Prostate gland (tissue), 2 donors: ENCODE results near the gene CSMD2. TPM values are rescaled to one million over a fixed set of nuclear protein-coding genes. Genes with fewer than 3 reads are reported as not detected.

Source experiments
- DNase-seq: peaks from one replicate; pipeline ENCODE4 v3.0.0-alpha.2; 2019; ENCODE audit warnings: low spot score
- H3K27ac ChIP-seq, 2 donors: fragments of 200-600 bp; sonication (generic); 2 replicates each; pipeline ENCODE4 v1.5.1; 2017 to 2019
- H3K27me3 ChIP-seq: fragments of 200-600 bp; sonication (generic); replicated peaks from 2 replicates; pipeline ENCODE4 v1.5.1; 2019; ENCODE audit not compliant: insufficient read depth
- H3K36me3 ChIP-seq, 2 donors: fragments of 200-600 bp; sonication (generic); 1 replicate in 1 of 2; 2 replicates in 1 of 2; pipeline versions ENCODE4 v1.5.1 to v1.8.1; 2017 to 2019
- H3K4me1 ChIP-seq: fragments of 200-600 bp; sonication (generic); replicated peaks from 2 replicates; pipeline ENCODE4 v1.5.1; 2019
- H3K4me3 ChIP-seq, 2 donors: fragments of 200-600 bp; sonication (generic); 2 replicates each; pipeline ENCODE4 v1.5.1; 2017 to 2019
- H3K9me3 ChIP-seq: fragments of 200-600 bp; sonication (generic); 2 replicates; pipeline ENCODE4 v1.5.1; 2017
- POLR2A ChIP-seq: fragments of 450-650 bp; IDR thresholded peaks from one replicate; pipeline ENCODE4 v1.6.1; 2016; ENCODE audit warnings: antibody characterized with exemption, mild to moderate bottlenecking
- POLR2AphosphoS5 ChIP-seq: sonication (generic); formaldehyde crosslinking; IDR thresholded peaks from one replicate; pipeline ENCODE4 v1.6.1; 2017; ENCODE audit warnings: antibody characterized with exemption
- WGBS: methylation state at CpG from one replicate; pipeline ENCODE4 v1.1.5; 2018; 5-methylcytosine and 5-hydroxymethylcytosine counted together
- intact Hi-C: fragments of 100-400 bp; cut with DNase I; formaldehyde crosslinking; loops from one replicate; pipeline ENCODE4 v1.14.2; 2022
- total RNA-seq, 2 donors: library from RNA; depleted of rRNA; stranded (reverse); fragments of >200 nt; gene quantifications; one replicate each; pipeline ENCODE4 v1.1.0, GENCODE V29; 2016
- TF ChIP-seq, protein P1 (sequence below), 4 experiments: fragments of 200-600 bp in 2 of 4; fragments of 450-650 bp in 2 of 4; sonication (generic) in 2 of 4; IDR thresholded peaks; 1 replicate in 3 of 4; 2 replicates in 1 of 4; pipeline ENCODE4 v1.5.1; 2016 to 2019; ENCODE audit warnings: antibody characterized with exemption in 4 of 4, mild to moderate bottlenecking in 2 of 4, moderate library complexity in 2 of 4

CSMD2 gene
- total RNA-seq, 2 donors from 2014 or later = 0.14 to 5.5 TPM

- Histone ChIP-seq H3K27ac (no peak overlapping the region), H3K4me3 (no peak overlapping the region), H3K36me3 (no peaks in the 10 kb centered on the region), H3K9me3 (no peaks in the 10 kb centered on the region), H3K4me1 (no peaks in the 10 kb centered on the region), H3K27me3 (no peaks in the 10 kb centered on the region)
- TF ChIP-seq POLR2AphosphoS5 (no peak), POLR2A (no peak)
- TF ChIP-seq, protein P1, sequence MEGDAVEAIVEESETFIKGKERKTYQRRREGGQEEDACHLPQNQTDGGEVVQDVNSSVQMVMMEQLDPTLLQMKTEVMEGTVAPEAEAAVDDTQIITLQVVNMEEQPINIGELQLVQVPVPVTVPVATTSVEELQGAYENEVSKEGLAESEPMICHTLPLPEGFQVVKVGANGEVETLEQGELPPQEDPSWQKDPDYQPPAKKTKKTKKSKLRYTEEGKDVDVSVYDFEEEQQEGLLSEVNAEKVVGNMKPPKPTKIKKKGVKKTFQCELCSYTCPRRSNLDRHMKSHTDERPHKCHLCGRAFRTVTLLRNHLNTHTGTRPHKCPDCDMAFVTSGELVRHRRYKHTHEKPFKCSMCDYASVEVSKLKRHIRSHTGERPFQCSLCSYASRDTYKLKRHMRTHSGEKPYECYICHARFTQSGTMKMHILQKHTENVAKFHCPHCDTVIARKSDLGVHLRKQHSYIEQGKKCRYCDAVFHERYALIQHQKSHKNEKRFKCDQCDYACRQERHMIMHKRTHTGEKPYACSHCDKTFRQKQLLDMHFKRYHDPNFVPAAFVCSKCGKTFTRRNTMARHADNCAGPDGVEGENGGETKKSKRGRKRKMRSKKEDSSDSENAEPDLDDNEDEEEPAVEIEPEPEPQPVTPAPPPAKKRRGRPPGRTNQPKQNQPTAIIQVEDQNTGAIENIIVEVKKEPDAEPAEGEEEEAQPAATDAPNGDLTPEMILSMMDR (IDR thresholded peaks at IDR 0.05) = no peak
- intact Hi-C loops = no loop called here
- 85% methylated on average over 7 of the region's 7 CpGs for WGBS
- DNase-seq = no peak
Observed at GRCh38 chr1:33588726-33589125, 576.3 kb downstream of the CSMD2 start.

GRCh38 chr1:33586795-33587194 lies 578.2 kb downstream of the CSMD2 start:
- Histone ChIP-seq H3K36me3 (no peaks in the 10 kb centered on the region), H3K9me3 (no peaks in the 10 kb centered on the region), H3K27me3 (no peaks in the 10 kb centered on the region), H3K4me3 (no peak overlapping the region), H3K27ac (no peak overlapping the region), H3K4me1 (no peaks in the 10 kb centered on the region)
- intact Hi-C loops = no loop called here
- WGBS = 91% methylated on average over 5 of the region's 5 CpGs
- TF ChIP-seq, protein P1 (IDR thresholded peaks at IDR 0.05) = no peak
- TF ChIP-seq POLR2A = no peak
- TF ChIP-seq POLR2AphosphoS5 = no peak
- no peak for DNase-seq

GRCh38 chr1:33586106-33586505 lies 578.9 kb downstream of the CSMD2 start:
- no peaks in the 10 kb centered on the region for H3K27me3 ChIP-seq
- no peaks in the 10 kb centered on the region for H3K4me1 ChIP-seq
- H3K27ac ChIP-seq = no peak overlapping the region
- TF ChIP-seq, protein P1 (IDR thresholded peaks at IDR 0.05) = no peak
- no peak for TF ChIP-seq POLR2A
- no peak for TF ChIP-seq POLR2AphosphoS5
- no peaks in the 10 kb centered on the region for H3K9me3 ChIP-seq
- intact Hi-C loops = no loop called here
- no peak for DNase-seq
- 91% methylated on average over 4 of the region's 4 CpGs for WGBS
- H3K36me3 ChIP-seq = no peaks in the 10 kb centered on the region
- H3K4me3 ChIP-seq = no peak overlapping the region

DNA sequence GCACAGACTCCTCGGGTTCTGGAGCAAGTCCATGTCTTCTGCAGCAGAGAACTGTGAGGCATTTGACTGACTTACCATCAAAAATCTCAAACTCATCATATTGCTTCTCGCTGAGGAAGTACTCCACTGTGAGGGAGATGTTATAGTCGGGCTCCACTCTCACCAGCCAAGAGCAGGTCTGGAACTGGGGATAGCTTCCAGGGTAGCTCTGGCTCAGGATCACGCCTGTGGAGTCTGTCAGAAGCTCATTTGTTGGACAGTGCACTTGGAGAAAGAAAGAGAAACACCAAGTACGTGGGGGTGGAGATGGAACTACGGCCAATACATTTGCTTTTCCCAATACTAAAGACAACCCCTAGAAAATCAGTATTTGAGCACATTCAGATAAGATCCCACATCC lies 581.5 kb downstream of the CSMD2 start:
- Histone ChIP-seq H3K27ac (no peak overlapping the region), H3K9me3 (no peaks in the 10 kb centered on the region), H3K36me3 (no peaks in the 10 kb centered on the region), H3K27me3 (no peaks in the 10 kb centered on the region), H3K4me3 (no peak overlapping the region), H3K4me1 (no peaks in the 10 kb centered on the region)
- intact Hi-C loops = no loop called here
- DNase-seq = no peak
- WGBS = 82% methylated on average over 6 of the region's 6 CpGs
- TF ChIP-seq POLR2A = no peak
- no peak for TF ChIP-seq POLR2AphosphoS5
- TF ChIP-seq, protein P1 (IDR thresholded peaks at IDR 0.05) = no peak

- 65% methylated on average over 16 of the region's 16 CpGs for WGBS
- intact Hi-C loops = no loop called here
- Histone ChIP-seq H3K27ac (no peak overlapping the region), H3K4me3 (no peak overlapping the region), H3K27me3 (no peaks in the 10 kb centered on the region), H3K4me1 (no peaks in the 10 kb centered on the region), H3K9me3 (no peaks in the 10 kb centered on the region), H3K36me3 (no peaks in the 10 kb centered on the region)
- TF ChIP-seq, protein P1 (IDR thresholded peaks at IDR 0.05) = no peak
- TF ChIP-seq POLR2A (no peak), POLR2AphosphoS5 (no peak)
- DNase-seq = no peak
Observed at GRCh38 chr1:33578557-33579448, 586.2 kb downstream of the CSMD2 start.
